Measurements from ENCODE around the gene MFN2.
"Not testable (repeated sequence)": the region's sequence is repeated elsewhere in the genome, so short reads cannot be mapped to it uniquely, and the experiment has no call there.

The MFN2 gene

GRCh38 chr1:12028248-12028647, 48.0 kb downstream of the MFN2 start:
- TF ChIP-seq JUND (IDR thresholded peaks at IDR 0.05; ENCODE audit: low read depth) = no peak
- in situ Hi-C loops (cut with HindIII; ENCODE audit: low pct_unique_long_range_greater_than_20kb, low sequenced_read_pairs) = no loop called here
- no peak for DNase-seq (ENCODE audit: low read depth in 1 of 2, low spot score in 1 of 2)

- in situ Hi-C loops (cut with HindIII; ENCODE audit: low pct_unique_long_range_greater_than_20kb, low sequenced_read_pairs) = no loop called here
- no peak for DNase-seq (ENCODE audit: low read depth in 1 of 2, low spot score in 1 of 2)
- no peak for TF ChIP-seq JUND (IDR thresholded peaks at IDR 0.05; ENCODE audit: low read depth)
Measured at GRCh38 chr1:12028957-12029511, 48.8 kb downstream of the MFN2 start.

GRCh38 chr1:12029720-12030339, 49.6 kb downstream of the MFN2 start:
- no peak for TF ChIP-seq JUND (IDR thresholded peaks at IDR 0.05; ENCODE audit: low read depth)
- in situ Hi-C loops (cut with HindIII; ENCODE audit: low pct_unique_long_range_greater_than_20kb, low sequenced_read_pairs) = no loop called here
- no peak for DNase-seq (ENCODE audit: low read depth in 1 of 2, low spot score in 1 of 2)

- in situ Hi-C loops (cut with HindIII; ENCODE audit: low pct_unique_long_range_greater_than_20kb, low sequenced_read_pairs) = no loop called here
- peak; percentile 23 to 27 for DNase-seq (ENCODE audit: low read depth in 1 of 2, low spot score in 1 of 2)
- TF ChIP-seq JUND (IDR thresholded peaks at IDR 0.05; ENCODE audit: low read depth) = no peak
Measured at GRCh38 chr1:12031039-12031980, 51.1 kb downstream of the MFN2 start.

GRCh38 chr1:12032161-12032621, 51.9 kb downstream of the MFN2 start:
- in situ Hi-C loops (cut with HindIII; ENCODE audit: low pct_unique_long_range_greater_than_20kb, low sequenced_read_pairs) = no loop called here
- no peak for TF ChIP-seq JUND (IDR thresholded peaks at IDR 0.05; ENCODE audit: low read depth)
- DNase-seq (ENCODE audit: low read depth in 1 of 2, low spot score in 1 of 2) = no peak

- in situ Hi-C loops (cut with HindIII; ENCODE audit: low pct_unique_long_range_greater_than_20kb, low sequenced_read_pairs); DNase-seq (ENCODE audit: low read depth in 1 of 2, low spot score in 1 of 2): not testable (repeated sequence)
Measured at GRCh38 chr1:12033441-12033840, 53.2 kb downstream of the MFN2 start.

GRCh38 chr1:12034381-12034801, 54.1 kb downstream of the MFN2 start:
- no peak for TF ChIP-seq JUND (IDR thresholded peaks at IDR 0.05; ENCODE audit: low read depth)
- in situ Hi-C loops (cut with HindIII; ENCODE audit: low pct_unique_long_range_greater_than_20kb, low sequenced_read_pairs) = no loop called here
- no peak for DNase-seq (ENCODE audit: low read depth in 1 of 2, low spot score in 1 of 2)

GRCh38 chr1:12035312-12035711, 55.1 kb downstream of the MFN2 start:
- DNase-seq (ENCODE audit: low read depth in 1 of 2, low spot score in 1 of 2) = no peak
- in situ Hi-C loops (cut with HindIII; ENCODE audit: low pct_unique_long_range_greater_than_20kb, low sequenced_read_pairs) = no loop called here
- no peak for TF ChIP-seq JUND (IDR thresholded peaks at IDR 0.05; ENCODE audit: low read depth)

GRCh38 chr1:12037486-12038355, 57.5 kb downstream of the MFN2 start:
- no peak for DNase-seq (ENCODE audit: low read depth in 1 of 2, low spot score in 1 of 2)
- no peak for TF ChIP-seq JUND (IDR thresholded peaks at IDR 0.05; ENCODE audit: low read depth)
- in situ Hi-C loops (cut with HindIII; ENCODE audit: low pct_unique_long_range_greater_than_20kb, low sequenced_read_pairs) = no loop called here

- in situ Hi-C loops (cut with HindIII; ENCODE audit: low pct_unique_long_range_greater_than_20kb, low sequenced_read_pairs) = no loop called here
Measured at GRCh38 chr1:12038356-12039163, 58.3 kb downstream of the MFN2 start.

GRCh38 chr1:12039164-12039525, 58.9 kb downstream of the MFN2 start:
- no peak for DNase-seq (ENCODE audit: low read depth in 1 of 2, low spot score in 1 of 2)
- no peak for TF ChIP-seq JUND (IDR thresholded peaks at IDR 0.05; ENCODE audit: low read depth)
- in situ Hi-C loops (cut with HindIII; ENCODE audit: low pct_unique_long_range_greater_than_20kb, low sequenced_read_pairs) = no loop called here

More at GRCh38 chr1:12038356-12039163, 58.3 kb downstream of the MFN2 start:
- TF ChIP-seq JUND (IDR thresholded peaks at IDR 0.05; ENCODE audit: low read depth) = no peak
- no peak for DNase-seq (ENCODE audit: low read depth in 1 of 2, low spot score in 1 of 2)

- in situ Hi-C loops (cut with HindIII; ENCODE audit: low pct_unique_long_range_greater_than_20kb, low sequenced_read_pairs); DNase-seq (ENCODE audit: low read depth in 1 of 2, low spot score in 1 of 2): not testable (repeated sequence)
Measured at GRCh38 chr1:12039824-12040456, 59.7 kb downstream of the MFN2 start.
